Naive thymus-derived CD4-positive, alpha-beta T cell (primary cell): ENCODE measurements around the gene CD244. TPM values are rescaled to one million over a fixed set of nuclear protein-coding genes. Genes with fewer than 3 reads are reported as not detected.

Experiments used
- ATAC-seq: fragments of 150-1000 bp; cut with Tn5 transposase; 2 replicates; pipeline ENCODE4 v1.10.0; 2021; ENCODE audit warnings: mild to moderate bottlenecking, moderate library complexity
- CTCF ChIA-PET: fragments of 350-600 bp; sonication (Branson Sonifier 250); formaldehyde crosslinking; loops from one replicate; lab custom pipeline; 2021; ENCODE audit warnings: antibody characterized with exemption; lab: Charles Lee
- POLR2A ChIA-PET: fragments of 350-600 bp; sonication (Branson Sonifier 250); formaldehyde crosslinking; loops from one replicate; lab custom pipeline; 2021; ENCODE audit warnings: antibody characterized with exemption, inconsistent platforms; lab: Charles Lee
- DNase-seq, 9 donors: peaks; one replicate each; pipeline versions ENCODE4 v3.0.0 to v3.0.0-alpha.2; 2020 to 2022; ENCODE audit warnings: mixed read lengths in 1 of 9
- H3K27ac ChIP-seq: one replicate; pipeline ENCODE4 v1.7.0; 2013; ENCODE audit warnings: mild to moderate bottlenecking, low read depth, low read length, moderate library complexity
- H3K27me3 ChIP-seq, 2 donors: one replicate each; pipeline ENCODE4 v1.7.0; 2013; ENCODE audit warnings: low read length in 2 of 2, mild to moderate bottlenecking in 2 of 2, moderate library complexity in 2 of 2; ENCODE audit not compliant: control insufficient read depth in 2 of 2, insufficient read depth in 2 of 2
- H3K36me3 ChIP-seq, 3 experiments: 1 replicate in 2 of 3; 2 replicates in 1 of 3; pipeline ENCODE4 v1.7.0; 2013; ENCODE audit warnings: low read length in 3 of 3, mild to moderate bottlenecking in 3 of 3, moderate library complexity in 1 of 3; ENCODE audit not compliant: insufficient read depth in 3 of 3, control insufficient read depth in 2 of 3
- H3K4me1 ChIP-seq, 2 donors: one replicate each; pipeline ENCODE4 v1.7.0; 2013; ENCODE audit warnings: low read length in 2 of 2, mild to moderate bottlenecking in 2 of 2, moderate library complexity in 1 of 2; ENCODE audit not compliant: control insufficient read depth in 2 of 2, insufficient read depth in 2 of 2
- H3K4me3 ChIP-seq: 2 replicates; pipeline ENCODE4 v1.7.0; 2013; ENCODE audit warnings: mild to moderate bottlenecking, low read length
- H3K9me3 ChIP-seq, 3 experiments: 1 replicate in 2 of 3; 2 replicates in 1 of 3; pipeline ENCODE4 v1.7.0; 2013; ENCODE audit warnings: low read length in 3 of 3; ENCODE audit not compliant: control insufficient read depth in 2 of 3
- H3K27ac Mint-ChIP-seq, 9 donors: one replicate each; pipeline ENCODE4 v1.8.0; 2020 to 2022; ENCODE audit warnings: mixed read lengths in 9 of 9, mild to moderate bottlenecking in 8 of 9, moderate library complexity in 5 of 9, inconsistent platforms in 2 of 9
- H3K27me3 Mint-ChIP-seq, 5 donors: one replicate each; pipeline ENCODE4 v1.8.0; 2021 to 2022; ENCODE audit warnings: mixed read lengths in 5 of 5, mild to moderate bottlenecking in 1 of 5
- H3K36me3 Mint-ChIP-seq, 5 donors: one replicate each; pipeline ENCODE4 v1.8.0; 2020 to 2022; ENCODE audit warnings: mixed read lengths in 5 of 5, mild to moderate bottlenecking in 3 of 5, inconsistent platforms in 1 of 5
- H3K4me1 Mint-ChIP-seq, 7 donors: one replicate each; pipeline ENCODE4 v1.8.0; 2020 to 2022; ENCODE audit warnings: mixed read lengths in 7 of 7, mild to moderate bottlenecking in 3 of 7, inconsistent platforms in 1 of 7
- H3K4me3 Mint-ChIP-seq, 10 donors: one replicate each; pipeline ENCODE4 v1.8.0; 2020 to 2022; ENCODE audit warnings: mild to moderate bottlenecking in 10 of 10, mixed read lengths in 10 of 10, moderate library complexity in 6 of 10, inconsistent platforms in 2 of 10
- H3K9me3 Mint-ChIP-seq, 11 donors: one replicate each; pipeline ENCODE4 v1.8.0; 2020 to 2022; ENCODE audit warnings: mixed read lengths in 11 of 11, mild to moderate bottlenecking in 4 of 11, inconsistent platforms in 1 of 11, moderate library complexity in 1 of 11
- intact Hi-C, 2 donors: fragments of 100-400 bp; cut with micrococcal nuclease; formaldehyde crosslinking; loops; one replicate each; pipeline ENCODE4 v1.15.1; 2023
- polyA plus RNA-seq, 2 donors: library from polyadenylated mRNA; unstranded; fragments of 300-500 nt; fragmentation: Illumina TruSeq; gene quantifications; one replicate each; pipeline ENCODE4 v1.2.3, GENCODE V29; 2021
- total RNA-seq, 6 experiments: library from RNA in 5 of 6; stranded (reverse) in 5 of 6; gene quantifications; 1 replicate in 5 of 6; 2 replicates in 1 of 6; pipeline ENCODE4 v1.2.3 and lab custom pipeline; 2021 to 2026

CD244 gene
- total and polyA plus RNA-seq, 7 experiments from 2014 or later = 0.27 to 33.6 (median 3.9) TPM

- H3K36me3 Mint-ChIP-seq = no peaks in the 10 kb centered on the region
- H3K27me3 Mint-ChIP-seq = no peaks in the 10 kb centered on the region
- peaks cover 50 to 60% of the 10 kb centered on the region in 2 donors for H3K4me1 ChIP-seq
Measured at GRCh38 chr1:160837558-160838205, 25.0 kb downstream of the CD244 start.

GRCh38 chr1:160836981-160837557, 25.6 kb downstream of the CD244 start:
- peak overlapping the region; percentile 69 for H3K27ac ChIP-seq
- intact Hi-C loops = loop anchor here (1.0 to 10.0 kb wide), 13 partner anchors 40 to 320 kb away; partner anchors contain the start of genes LY9 (in 2 of the 2), ARHGAP30 (in 1 of the 2), DEDD (in 1 of the 2) and KLHDC9 (in 1 of the 2)
- peak overlapping the region; percentile 14 for H3K4me3 ChIP-seq
- DNase-seq = no peak
- peak overlapping the region; percentile 33 to 90 (median 71) for H3K4me3 Mint-ChIP-seq
- ATAC-seq = no peak
- ChIA-PET POLR2A (interaction anchor here (0.6 to 2.3 kb wide), 18 partner anchors 9 to 1663 kb away, joined by 3 to 21 read pairs (median 4); partner anchors contain the start of genes ITLN2, LY9 and TSTD1), CTCF (interaction anchor here (0.5 to 8.1 kb wide), 22 partner anchors 13 to 586 kb away, joined by 3 to 167 read pairs (median 4); partner anchors contain the start of gene ITLN2)
- H3K27me3 ChIP-seq = no peaks in the 10 kb centered on the region
- no peaks in the 10 kb centered on the region for H3K9me3 ChIP-seq
- H3K27me3 Mint-ChIP-seq = no peaks in the 10 kb centered on the region
- H3K4me1 ChIP-seq = peaks cover 50 to 60% of the 10 kb centered on the region in 2 donors
- no peaks in the 10 kb centered on the region for H3K36me3 ChIP-seq
- no peaks in the 10 kb centered on the region for H3K36me3 Mint-ChIP-seq
- peak overlapping the region; percentile 78 to 98 (median 92) for H3K27ac Mint-ChIP-seq
- no peaks in the 10 kb centered on the region for H3K9me3 Mint-ChIP-seq
- peaks cover 57 to 85% (median 71%) of the 10 kb centered on the region in 7 donors for H3K4me1 Mint-ChIP-seq

More at GRCh38 chr1:160837558-160838205, 25.0 kb downstream of the CD244 start:
- Mint-ChIP-seq H3K4me3 (peak overlapping the region; percentile 62 to 90 (median 76)), H3K4me1 (peaks cover 57 to 83% (median 71%) of the 10 kb centered on the region in 7 donors), H3K27ac (peak overlapping the region; percentile 78 to 98 (median 95)), H3K9me3 (no peaks in the 10 kb centered on the region)
- ATAC-seq (peak; percentile 97), DNase-seq (peak; percentile 52 to 91 (median 87))
- intact Hi-C loops = loop anchor here (1.0 to 10.0 kb wide), 13 partner anchors 40 to 320 kb away; partner anchors contain the start of genes LY9 (in 2 of the 2), ARHGAP30 (in 1 of the 2), DEDD (in 1 of the 2) and KLHDC9 (in 1 of the 2)
- Histone ChIP-seq H3K27ac (peak overlapping the region; percentile 69), H3K9me3 (no peaks in the 10 kb centered on the region), H3K27me3 (no peaks in the 10 kb centered on the region), H3K36me3 (no peaks in the 10 kb centered on the region), H3K4me3 (peak overlapping the region; percentile 37)
- ChIA-PET CTCF (interaction anchor here (0.6 to 8.1 kb wide), 20 partner anchors 13 to 260 kb away, joined by 3 to 167 read pairs (median 4); partner anchors contain the start of gene ITLN2), POLR2A (interaction anchor here (0.6 to 2.3 kb wide), 18 partner anchors 9 to 1662 kb away, joined by 3 to 21 read pairs (median 4); partner anchors contain the start of genes ITLN2, LY9, TSTD1 and USF1)

GRCh38 chr1:160836561-160836960, 26.1 kb downstream of the CD244 start:
- H3K9me3 ChIP-seq = no peaks in the 10 kb centered on the region
- DNase-seq = no peak
- no peak for ATAC-seq
- Mint-ChIP-seq H3K27ac (peak overlapping the region; percentile 78 to 96 (median 92)), H3K4me3 (peak overlapping the region; percentile 28 to 90 (median 62)), H3K36me3 (no peaks in the 10 kb centered on the region), H3K9me3 (no peaks in the 10 kb centered on the region), H3K4me1 (peaks cover 54 to 86% (median 71%) of the 10 kb centered on the region in 7 donors), H3K27me3 (no peaks in the 10 kb centered on the region)
- intact Hi-C loops = loop anchor here (2.0 to 10.0 kb wide), 6 partner anchors 40 to 321 kb away; partner anchors contain the start of genes DEDD (in 1 of the 2), KLHDC9 (in 1 of the 2), LY9 (in 1 of the 2) and USF1 (in 1 of the 2)
- H3K4me1 ChIP-seq = peaks cover 50 to 60% of the 10 kb centered on the region in 2 donors
- no peaks in the 10 kb centered on the region for H3K27me3 ChIP-seq
- H3K27ac ChIP-seq = peak overlapping the region; percentile 69
- no peaks in the 10 kb centered on the region for H3K36me3 ChIP-seq
- POLR2A ChIA-PET = interaction anchor here (0.7 to 2.3 kb wide), 12 partner anchors 10 to 232 kb away, joined by 3 to 21 read pairs (median 5); partner anchors contain the start of genes ITLN2, LY9 and TSTD1
- CTCF ChIA-PET = interaction anchor here (0.5 to 8.1 kb wide), 15 partner anchors 15 to 586 kb away, joined by 3 to 167 read pairs (median 6); partner anchors contain the start of gene ITLN2
- peak overlapping the region; percentile 14 for H3K4me3 ChIP-seq

GRCh38 chr1:160835751-160836150, 26.9 kb downstream of the CD244 start:
- DNase-seq (no peak), ATAC-seq (no peak)
- Histone ChIP-seq H3K27ac (no peak overlapping the region), H3K9me3 (no peaks in the 10 kb centered on the region), H3K4me1 (peaks cover 50 to 60% of the 10 kb centered on the region in 2 donors), H3K27me3 (no peaks in the 10 kb centered on the region), H3K4me3 (no peak overlapping the region), H3K36me3 (no peaks in the 10 kb centered on the region)
- H3K4me1 Mint-ChIP-seq = peaks cover 53 to 87% (median 71%) of the 10 kb centered on the region in 7 donors
- no peaks in the 10 kb centered on the region for H3K27me3 Mint-ChIP-seq
- POLR2A ChIA-PET = interaction anchor here (0.5 to 2.2 kb wide), 11 partner anchors 12 to 545 kb away, joined by 3 to 10 read pairs (median 4); partner anchors contain the start of gene ITLN2
- H3K4me3 Mint-ChIP-seq = peak overlapping the region in 7 of 10 donors; percentile 18 to 90 (median 60)
- intact Hi-C loops = loop anchor here (1.0 to 10.0 kb wide), 10 partner anchors 39 to 322 kb away; partner anchors contain the start of genes DEDD (in 1 of the 2), KLHDC9 (in 1 of the 2), LY9 (in 1 of the 2) and USF1 (in 1 of the 2)
- CTCF ChIA-PET = interaction anchor here (0.8 to 8.1 kb wide), 15 partner anchors 39 to 157 kb away, joined by 3 to 167 read pairs (median 4); partner anchors contain the start of genes ITLN1, ITLN2 and LY9
- H3K36me3 Mint-ChIP-seq = no peaks in the 10 kb centered on the region
- peak overlapping the region; percentile 29 to 96 (median 89) for H3K27ac Mint-ChIP-seq
- no peaks in the 10 kb centered on the region for H3K9me3 Mint-ChIP-seq

- Histone ChIP-seq H3K36me3 (peaks cover 0 to 4% (median 0%) of the 10 kb centered on the region in 3 experiments), H3K9me3 (no peaks in the 10 kb centered on the region), H3K4me1 (peaks cover 49 to 60% of the 10 kb centered on the region in 2 donors), H3K4me3 (no peak overlapping the region), H3K27ac (no peak overlapping the region), H3K27me3 (no peaks in the 10 kb centered on the region)
- Mint-ChIP-seq H3K27ac (peak overlapping the region; percentile 25 to 96 (median 86)), H3K4me1 (peaks cover 57 to 90% (median 72%) of the 10 kb centered on the region in 7 donors), H3K4me3 (peak overlapping the region in 6 of 10 donors; percentile 17 to 71 (median 54)), H3K27me3 (no peaks in the 10 kb centered on the region), H3K9me3 (no peaks in the 10 kb centered on the region), H3K36me3 (no peaks in the 10 kb centered on the region)
- peak in 8 of 9 donors; percentile 27 to 75 (median 46) for DNase-seq
- intact Hi-C loops = loop anchor here (1.0 to 10.0 kb wide), 8 partner anchors 42 to 322 kb away; partner anchors contain the start of genes DEDD (in 1 of the 2), USF1 (in 1 of the 2) and USP21 (in 1 of the 2)
- ChIA-PET POLR2A (interaction anchor here (0.5 to 2.2 kb wide), 7 partner anchors 30 to 546 kb away, joined by 3 to 7 read pairs (median 3); partner anchors contain the start of gene ITLN2), CTCF (interaction anchor here (0.6 to 8.1 kb wide), 18 partner anchors 36 to 205 kb away, joined by 3 to 167 read pairs (median 3); partner anchors contain the start of genes ITLN1, ITLN2 and LY9)
- ATAC-seq = no peak
Measured at GRCh38 chr1:160834945-160835565, 27.6 kb downstream of the CD244 start.
